ENCODE results near the gene SLC6A2.

DNA sequence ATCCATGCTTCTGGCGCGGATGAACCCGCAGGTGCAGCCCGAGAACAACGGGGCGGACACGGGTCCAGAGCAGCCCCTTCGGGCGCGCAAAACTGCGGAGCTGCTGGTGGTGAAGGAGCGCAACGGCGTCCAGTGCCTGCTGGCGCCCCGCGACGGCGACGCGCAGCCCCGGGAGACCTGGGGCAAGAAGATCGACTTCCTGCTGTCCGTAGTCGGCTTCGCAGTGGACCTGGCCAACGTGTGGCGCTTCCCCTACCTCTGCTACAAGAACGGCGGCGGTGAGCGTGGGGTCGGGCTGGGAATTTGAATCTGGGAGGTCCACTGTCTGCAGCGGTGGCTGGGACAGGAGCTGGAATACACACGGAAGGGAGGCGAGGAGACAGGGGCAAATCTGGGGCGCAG is 904 bp downstream of the SLC6A2 start:
- TF ChIP-seq CTCF (IDR thresholded peaks at IDR 0.05; ENCODE audit: low read length), result no peak
- no peak for TF ChIP-seq EZH2 (optimal IDR thresholded peaks at IDR 0.05; ENCODE audit: low read depth, low read length)
